Tracheal epithelial cell (primary cell): Measurements from ENCODE around the gene SEPTIN14. TPM values are rescaled to one million over a fixed set of nuclear protein-coding genes. Genes with fewer than 3 reads are reported as not detected.

Source experiments
- total RNA-seq: library from RNA; depleted of rRNA; stranded (reverse); fragments of >200 nt; gene quantifications from 2 replicates; pipeline ENCODE4 v1.2.1, GENCODE V29; 2014

Gene SEPTIN14
- not detected in 2 replicates for total RNA-seq

GRCh38 chr7:55862652-55863051, at the start of gene SEPTIN14:
Gene SEPTIN14, minus strand, starts transcription at chr7:55862752. Its CDS starts 756 bp downstream, at chr7:55861996.

Other genes starting within 250 kb of the SEPTIN14 start
- gene ZNF713, start 24.7 kb upstream of the SEPTIN14 start, total RNA-seq = 2.6 and 6.5 TPM in 2 replicates
- 20.0 and 33.0 TPM in 2 replicates for gene MRPS17, start 89.1 kb upstream of the SEPTIN14 start, total RNA-seq
- 43.6 and 80.8 TPM in 2 replicates for gene NIPSNAP2, start 101.8 kb upstream of the SEPTIN14 start, total RNA-seq
- gene PSPH, start 188.7 kb upstream of the SEPTIN14 start, total RNA-seq = 152 and 214 TPM in 2 replicates
- 221 and 354 TPM in 2 replicates for gene CCT6A, start 189.0 kb upstream of the SEPTIN14 start, total RNA-seq
- gene SUMF2, start 201.5 kb upstream of the SEPTIN14 start, total RNA-seq = 187 and 220 TPM in 2 replicates
- 0.21 and 1.2 TPM in 2 replicates for gene PHKG1, start 230.2 kb upstream of the SEPTIN14 start, total RNA-seq
- gene CHCHD2, start 243.7 kb upstream of the SEPTIN14 start, total RNA-seq = 430 and 442 TPM in 2 replicates